GM18909 (cell line): Measurements from ENCODE around the gene SHB.

Experiments
- ATAC-seq: cut with Tn5 transposase; IDR thresholded peaks from one replicate; pipeline ENCODE4 v1.9.1; 2021; ENCODE audit warnings: mild to moderate bottlenecking; ENCODE audit not compliant: unreplicated experiment, poor library complexity

SHB gene

GRCh38 chr9:37974506-37975173 lies 94.4 kb downstream of the SHB start:
- no peak for ATAC-seq

GRCh38 chr9:37972351-37972848 lies 96.6 kb downstream of the SHB start:
- no peak for ATAC-seq

- ATAC-seq: no peak
Observed at GRCh38 chr9:37971691-37972090, 97.3 kb downstream of the SHB start.

DNA sequence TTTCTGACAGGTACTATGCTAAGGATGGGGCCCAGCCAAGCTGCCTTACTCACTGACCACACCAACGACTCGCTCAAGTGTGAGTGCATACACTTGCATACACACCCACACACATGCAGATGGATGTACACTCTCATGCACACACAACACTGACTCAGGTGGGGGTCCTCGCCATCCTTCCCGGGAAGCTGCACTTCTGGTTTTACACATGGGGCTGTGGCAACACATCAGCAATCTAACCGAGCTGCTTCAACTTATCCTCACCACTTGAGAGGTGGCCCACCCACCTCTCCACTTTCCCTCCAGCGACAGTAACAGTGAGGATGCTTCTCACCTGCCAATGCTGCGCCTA lies 97.9 kb downstream of the SHB start:
- no peak for ATAC-seq

DNA sequence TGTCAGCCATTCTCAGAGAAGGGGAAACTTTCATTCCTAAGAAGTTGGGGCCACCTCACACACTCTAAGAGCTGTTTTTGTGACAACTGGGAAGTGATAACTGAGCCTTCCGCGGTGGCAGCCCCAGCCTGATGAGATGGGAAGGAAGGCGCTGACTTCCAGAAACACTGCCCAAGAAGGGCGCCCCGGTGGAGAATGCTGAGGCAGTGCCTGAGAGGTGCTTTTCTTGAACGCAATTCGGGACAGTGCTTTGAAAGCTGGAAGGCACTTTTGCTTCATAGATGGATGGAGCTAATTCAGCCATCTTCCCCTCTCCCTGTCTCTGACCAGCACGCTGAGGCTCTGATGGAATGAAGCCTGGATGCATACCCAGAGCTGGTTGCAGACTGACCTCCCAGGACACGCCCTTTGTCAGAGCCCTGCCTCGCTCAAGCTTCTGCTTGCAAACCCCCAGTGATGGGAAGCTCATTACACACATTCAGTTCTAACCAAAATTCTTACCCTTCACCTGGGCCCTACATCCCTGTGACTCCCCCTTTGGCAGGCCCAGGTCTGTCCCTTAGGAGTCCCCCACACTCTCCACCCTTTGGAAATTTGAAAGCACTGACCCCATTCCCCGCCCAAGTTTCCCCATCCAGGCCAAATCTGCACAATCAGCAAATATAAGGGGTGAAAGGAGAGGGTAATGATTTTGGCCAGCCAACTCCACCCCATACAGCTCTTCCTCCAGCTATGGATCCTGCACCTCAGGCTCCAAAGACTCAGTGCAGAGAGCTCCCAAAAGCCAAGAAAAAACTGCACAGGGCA lies 98.5 kb downstream of the SHB start:
- no peak for ATAC-seq

DNA sequence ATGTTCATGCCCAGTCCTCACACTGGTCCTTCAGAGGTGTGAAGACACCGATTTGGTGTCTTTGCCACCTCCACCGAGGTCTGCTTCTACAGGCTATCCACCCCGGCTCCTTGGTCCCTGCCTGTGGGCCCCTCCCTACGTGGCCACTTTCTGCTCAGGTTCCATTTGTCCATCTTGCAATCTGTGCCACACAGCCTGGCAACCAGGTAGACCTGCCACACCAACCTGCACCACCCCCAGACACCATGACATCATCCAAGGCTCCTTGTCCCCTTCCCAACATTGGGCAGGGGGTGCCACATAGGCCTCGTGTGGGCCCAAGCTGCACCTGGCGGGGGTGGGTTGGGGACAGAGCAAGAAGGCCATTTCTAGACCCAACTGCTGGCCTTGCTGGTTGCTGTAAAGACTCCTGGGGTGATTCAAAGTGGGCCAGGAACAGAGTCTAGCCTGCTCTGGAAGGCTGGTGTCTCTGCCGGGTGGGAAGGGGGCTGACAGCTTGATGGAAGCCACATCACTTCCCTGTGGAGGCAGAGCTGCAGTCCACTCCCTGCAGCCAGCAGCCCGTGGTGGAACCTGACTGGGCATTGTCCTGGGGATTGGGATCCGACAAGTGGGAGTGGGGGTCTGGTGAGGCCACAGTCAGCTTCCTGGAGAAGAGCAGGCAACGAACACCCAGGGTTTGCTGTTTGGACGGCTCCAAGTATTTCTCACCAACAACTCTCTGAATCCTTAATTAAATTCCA lies 99.3 kb downstream of the SHB start:
- ATAC-seq: no peak

DNA sequence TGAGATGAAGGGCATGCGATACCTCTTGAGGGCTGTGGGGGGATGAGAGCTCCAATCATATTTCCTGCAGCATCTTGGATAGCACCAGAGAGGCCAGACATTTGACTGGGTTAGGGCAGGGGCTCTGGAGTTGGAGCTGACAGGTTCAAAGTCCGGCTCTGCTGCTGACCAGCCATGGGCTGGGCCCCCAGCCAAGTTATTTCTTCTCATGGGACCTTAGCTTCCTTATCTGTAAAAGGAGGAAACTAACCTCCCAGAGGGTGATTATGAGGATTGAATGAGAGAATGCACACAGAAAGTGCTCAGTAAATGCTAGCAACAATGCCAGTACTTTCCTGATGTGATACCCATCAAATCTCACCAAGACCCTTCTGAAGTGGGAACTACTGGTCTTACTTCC lies 99.9 kb downstream of the SHB start:
- no peak for ATAC-seq

GRCh38 chr9:37968228-37968701 lies 100.8 kb downstream of the SHB start:
- ATAC-seq: no peak

- ATAC-seq: no peak
Observed at GRCh38 chr9:37967761-37968080, 101.3 kb downstream of the SHB start.

- ATAC-seq: no peak
Observed at GRCh38 chr9:37967014-37967760, 101.8 kb downstream of the SHB start.

DNA sequence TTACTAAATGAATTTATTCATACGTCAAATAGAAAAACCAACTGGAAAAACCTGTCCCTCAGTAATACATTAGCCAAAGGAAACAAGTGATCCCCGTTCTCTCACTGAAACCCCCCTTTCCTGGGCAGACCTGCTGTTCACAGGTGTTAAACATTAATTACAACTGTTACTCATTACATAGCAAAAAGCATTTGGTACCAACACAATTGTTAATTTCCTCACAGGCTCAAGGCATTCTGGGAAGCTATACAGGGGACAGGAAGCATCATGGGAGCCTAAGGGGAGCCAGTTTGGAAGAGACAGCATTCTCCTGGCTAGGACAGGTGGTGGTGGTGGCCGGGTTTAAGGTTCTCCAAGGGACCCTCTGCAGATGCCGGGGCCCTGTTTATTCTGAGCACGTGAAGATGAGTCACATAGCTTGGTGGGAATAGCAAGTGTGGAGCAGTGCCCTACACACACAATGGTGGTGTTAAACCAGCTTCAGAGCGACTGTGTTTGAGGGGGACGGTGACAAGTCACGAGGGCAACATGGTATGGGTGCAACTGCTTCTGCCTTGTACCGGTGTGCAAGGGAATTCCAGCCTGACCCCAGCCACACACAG lies 102.5 kb downstream of the SHB start:
- ATAC-seq: peak; percentile 45

DNA sequence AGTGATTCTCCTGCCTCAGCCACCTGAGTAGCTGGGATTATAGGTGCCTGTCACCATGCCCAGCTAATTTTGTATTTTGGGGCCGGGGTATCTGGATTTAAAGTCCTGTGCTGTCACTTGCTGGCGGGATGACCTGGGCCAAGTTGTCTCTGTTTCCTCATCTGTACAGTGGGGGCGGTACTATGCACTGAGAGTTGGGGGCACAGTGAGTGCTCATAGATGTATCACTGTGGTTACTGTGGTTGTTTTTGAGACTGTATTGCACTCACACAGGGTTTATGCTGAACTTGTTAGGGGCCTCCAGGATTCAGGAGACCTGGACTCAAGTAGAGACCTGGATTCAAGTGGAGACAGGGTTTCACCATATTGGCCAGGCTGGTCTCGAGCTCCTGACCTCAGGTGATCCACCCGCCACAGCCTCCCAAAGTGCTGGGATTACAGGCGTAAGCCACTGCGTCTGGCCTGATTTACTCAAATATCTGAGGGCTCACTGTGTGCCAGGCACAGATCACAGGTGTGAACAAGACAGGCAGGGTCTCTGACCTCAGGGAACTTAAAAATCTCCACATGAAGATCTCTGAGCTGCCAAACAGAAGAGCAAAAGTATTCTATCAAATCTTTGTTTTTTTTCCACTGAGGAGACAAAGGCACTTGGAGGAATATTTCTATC lies 103.2 kb downstream of the SHB start:
- peak; percentile 74 for ATAC-seq

DNA sequence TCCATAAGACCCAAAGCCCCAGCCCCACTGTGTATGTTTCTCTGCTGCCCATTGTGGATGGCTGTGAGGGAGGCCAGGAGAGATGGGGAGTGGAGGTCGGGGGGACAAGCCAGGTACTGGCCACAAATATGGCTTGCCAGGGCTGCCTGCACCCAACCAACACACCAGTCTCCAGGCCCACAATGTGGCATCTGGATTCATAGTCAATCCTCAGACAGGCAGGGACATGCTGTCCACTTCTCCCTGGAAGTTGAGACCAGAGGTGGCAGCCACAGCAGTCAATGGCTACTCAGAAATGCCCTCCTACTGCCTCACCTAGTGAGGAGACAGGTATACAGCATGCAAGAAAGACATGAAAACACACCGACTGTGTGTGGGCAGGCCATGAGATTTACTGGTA lies 103.9 kb downstream of the SHB start:
- no peak for ATAC-seq

GRCh38 chr9:37964740-37965081 lies 104.3 kb downstream of the SHB start:
- ATAC-seq: no peak

DNA sequence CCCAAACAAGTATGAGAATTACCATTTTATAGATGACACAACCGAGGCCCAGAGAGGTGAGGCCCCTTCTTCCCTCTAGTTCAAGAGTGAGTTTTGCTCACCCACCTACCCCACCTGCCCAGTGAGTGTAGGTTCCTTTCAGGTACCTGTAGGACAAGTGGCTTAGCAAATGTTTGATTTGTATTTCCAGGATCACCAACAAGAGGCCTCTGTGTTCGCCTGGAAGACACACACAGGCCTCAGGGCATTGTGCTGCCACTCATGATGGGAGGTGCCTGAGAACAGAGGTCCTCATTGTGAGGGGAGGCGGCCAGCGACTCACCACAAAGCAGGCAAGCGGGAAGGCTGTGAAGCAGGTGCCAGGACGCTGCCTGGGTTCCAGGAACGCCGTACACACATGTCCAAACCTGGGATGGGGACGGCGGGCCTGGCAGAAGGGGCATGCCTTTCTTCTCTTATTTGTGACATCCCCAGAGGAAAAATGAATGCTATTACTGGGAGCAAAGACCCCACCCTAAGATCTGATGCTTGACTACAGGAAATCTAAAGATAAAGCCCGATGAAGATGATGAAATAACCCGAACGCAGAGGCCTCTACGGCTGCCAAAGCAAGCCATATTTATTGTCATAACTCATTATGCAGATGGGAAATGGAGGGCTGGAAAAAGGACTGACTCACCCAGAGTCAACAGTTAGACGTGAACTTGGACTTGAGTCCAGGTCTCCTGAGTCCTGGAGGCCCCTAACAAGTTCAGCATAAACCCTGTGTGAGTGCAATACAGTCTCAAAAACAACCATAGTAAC lies 104.9 kb downstream of the SHB start:
- no peak for ATAC-seq

DNA sequence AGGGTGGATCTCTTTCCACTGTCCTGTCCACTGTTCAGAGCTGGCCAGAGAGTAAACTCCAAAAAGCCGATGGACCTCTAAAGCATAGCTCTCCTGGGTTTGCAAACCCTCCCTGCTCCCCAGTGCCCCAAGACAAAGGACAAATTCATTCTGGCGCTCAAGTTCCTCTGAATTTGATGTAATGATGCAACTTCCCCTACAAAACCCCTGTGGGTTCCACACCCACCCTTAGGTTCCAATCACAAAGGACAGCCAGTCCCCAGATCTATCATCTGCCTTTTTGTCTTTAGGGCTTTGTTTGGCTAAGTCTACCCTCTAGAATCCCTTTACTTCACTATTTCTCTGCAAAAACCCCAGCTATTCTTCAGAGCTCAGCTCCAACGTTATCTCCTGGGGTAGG lies 107.7 kb downstream of the SHB start:
- ATAC-seq: no peak

GRCh38 chr9:37960631-37961030 lies 108.4 kb downstream of the SHB start:
- ATAC-seq: no peak

DNA sequence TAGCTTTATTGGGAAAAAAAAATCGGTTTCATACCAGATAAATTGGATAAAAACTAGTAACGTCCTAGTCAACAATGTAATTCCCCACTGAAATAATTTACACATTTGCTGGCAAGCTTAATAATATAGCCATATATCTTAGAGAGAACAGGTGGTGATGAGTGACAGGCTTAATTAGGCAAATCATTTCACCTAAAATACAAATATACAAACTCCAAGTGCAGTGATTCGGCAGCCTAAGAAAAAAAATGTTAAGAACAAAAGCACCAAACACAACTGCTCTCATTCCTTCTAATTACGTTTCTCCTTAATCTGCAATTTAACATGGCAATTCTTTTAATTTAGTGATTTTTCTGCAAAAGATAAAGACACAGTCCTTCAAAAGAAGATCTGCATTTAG lies 109.1 kb downstream of the SHB start:
- ATAC-seq: no peak

- no peak for ATAC-seq
Observed at GRCh38 chr9:37958154-37958553, 110.9 kb downstream of the SHB start.
